HepG2 (cell line): ENCODE measurements around the gene ZDHHC18. TPM values are rescaled to one million over a fixed set of nuclear protein-coding genes. Genes with fewer than 3 reads are reported as not detected.

Source experiments
- GATA4 ChIP-seq: sonication (generic); IDR thresholded peaks from 2 replicates; pipeline ENCODE4 v1.6.1; 2016; ENCODE audit warnings: antibody characterized with exemption, low read depth, borderline replicate concordance
- GFI1 ChIP-seq: sonication (generic); formaldehyde crosslinking; IDR thresholded peaks from 2 replicates; pipeline ENCODE4 v1.5.0; 2020; ENCODE audit warnings: missing genetic modification reagents, mild to moderate bottlenecking, borderline replicate concordance
- MIER3 ChIP-seq: IDR thresholded peaks from 2 replicates; pipeline ENCODE4 v1.6.1; 2016; ENCODE audit warnings: missing compliant biosample characterization, borderline replicate concordance
- NAIF1 ChIP-seq: sonication (generic); formaldehyde crosslinking; IDR thresholded peaks from 2 replicates; pipeline ENCODE4 v1.5.0; 2020; ENCODE audit warnings: mild to moderate bottlenecking, missing genetic modification reagents, borderline replicate concordance
- POGZ ChIP-seq: sonication (generic); formaldehyde crosslinking; IDR thresholded peaks from 2 replicates; pipeline ENCODE4 v1.4.0; 2020; ENCODE audit warnings: mild to moderate bottlenecking, missing genetic modification reagents
- POLR2AphosphoS2 ChIP-seq: IDR thresholded peaks from 2 replicates; pipeline ENCODE4 v1.6.1; 2011; ENCODE audit warnings: low read depth, low read length, improper control_type of control experiment
- ZNF10 ChIP-seq: sonication (generic); formaldehyde crosslinking; IDR thresholded peaks from 2 replicates; pipeline ENCODE4 v1.4.0; 2020; ENCODE audit warnings: mild to moderate bottlenecking, low read depth, missing genetic modification reagents, borderline replicate concordance
- ZNF251 ChIP-seq: sonication (generic); formaldehyde crosslinking; IDR thresholded peaks from 2 replicates; pipeline ENCODE4 v1.9.0; 2021; ENCODE audit warnings: mild to moderate bottlenecking, missing genetic modification reagents
- ZNF256 ChIP-seq: sonication (generic); formaldehyde crosslinking; conservative IDR thresholded peaks from 2 replicates; pipeline ENCODE4 v1.4.0; 2020; ENCODE audit warnings: missing genetic modification reagents
- ZNF775 ChIP-seq: sonication (generic); formaldehyde crosslinking; IDR thresholded peaks from 2 replicates; pipeline ENCODE4 v1.4.0; 2020; ENCODE audit warnings: missing genetic modification reagents, mild to moderate bottlenecking, moderate library complexity, borderline replicate concordance
- ZSCAN12 ChIP-seq: sonication (generic); formaldehyde crosslinking; IDR thresholded peaks from 2 replicates; pipeline ENCODE4 v1.9.0; 2021; ENCODE audit warnings: mild to moderate bottlenecking, missing genetic modification reagents
- polyA plus RNA-seq, 8 experiments: library from polyadenylated mRNA; depleted of rRNA in 3 of 8; stranded (reverse) in 7 of 8; unstranded in 1 of 8; fragments of >200 nt; fragmentation: Illumina TruSeq in 4 of 8; extraction: Trizol in 4 of 8; gene quantifications; 2 replicates each; pipeline versions ENCODE4 v1.2.1 to v1.2.3, GENCODE V29; 2011 to 2016; ENCODE audit warnings: low read depth in 4 of 8, missing spikeins in 1 of 8, mixed read lengths in 1 of 8; ENCODE audit not compliant: insufficient read depth in 1 of 8
- total RNA-seq, 5 experiments: library from RNA; depleted of rRNA; stranded (reverse); fragments of >200 nt; fragmentation: Illumina TruSeq; extraction: Trizol; gene quantifications; 2 replicates each; pipeline ENCODE4 v1.2.3, GENCODE V29; 2016; ENCODE audit warnings: low read depth in 1 of 5
- TF ChIP-seq, protein P1 (sequence below): IDR thresholded peaks from 2 replicates; pipeline ENCODE4 v1.6.1; 2018; ENCODE audit warnings: missing genetic modification reagents, mild to moderate bottlenecking, missing compliant biosample characterization
- TF ChIP-seq, protein P2 (sequence below): sonication (generic); formaldehyde crosslinking; IDR thresholded peaks from 2 replicates; pipeline ENCODE4 v1.4.0; 2020; ENCODE audit warnings: missing genetic modification reagents
- TF ChIP-seq, protein P3 (sequence below): sonication (generic); formaldehyde crosslinking; IDR thresholded peaks from 2 replicates; pipeline ENCODE4 v1.4.0; 2020; ENCODE audit warnings: mild to moderate bottlenecking, missing genetic modification reagents
- TF ChIP-seq, protein P4 (sequence below): sonication (generic); formaldehyde crosslinking; IDR thresholded peaks from 2 replicates; pipeline ENCODE4 v1.8.1; 2023; ENCODE audit warnings: mild to moderate bottlenecking, missing genetic modification reagents
- TF ChIP-seq, protein P5 (sequence below): sonication (generic); formaldehyde crosslinking; conservative IDR thresholded peaks from 2 replicates; pipeline ENCODE4 v1.4.0; 2020; ENCODE audit warnings: missing genetic modification reagents
- TF ChIP-seq, protein P6 (sequence below): sonication (generic); formaldehyde crosslinking; IDR thresholded peaks from 2 replicates; pipeline ENCODE4 v1.5.0; 2020; ENCODE audit warnings: missing genetic modification reagents

The ZDHHC18 gene
- total and polyA plus RNA-seq, 2 of the 13 experiments (the other 11 are each of a cell fraction or from before 2014, with no cell fraction given): 13.2 to 35.3 TPM

DNA sequence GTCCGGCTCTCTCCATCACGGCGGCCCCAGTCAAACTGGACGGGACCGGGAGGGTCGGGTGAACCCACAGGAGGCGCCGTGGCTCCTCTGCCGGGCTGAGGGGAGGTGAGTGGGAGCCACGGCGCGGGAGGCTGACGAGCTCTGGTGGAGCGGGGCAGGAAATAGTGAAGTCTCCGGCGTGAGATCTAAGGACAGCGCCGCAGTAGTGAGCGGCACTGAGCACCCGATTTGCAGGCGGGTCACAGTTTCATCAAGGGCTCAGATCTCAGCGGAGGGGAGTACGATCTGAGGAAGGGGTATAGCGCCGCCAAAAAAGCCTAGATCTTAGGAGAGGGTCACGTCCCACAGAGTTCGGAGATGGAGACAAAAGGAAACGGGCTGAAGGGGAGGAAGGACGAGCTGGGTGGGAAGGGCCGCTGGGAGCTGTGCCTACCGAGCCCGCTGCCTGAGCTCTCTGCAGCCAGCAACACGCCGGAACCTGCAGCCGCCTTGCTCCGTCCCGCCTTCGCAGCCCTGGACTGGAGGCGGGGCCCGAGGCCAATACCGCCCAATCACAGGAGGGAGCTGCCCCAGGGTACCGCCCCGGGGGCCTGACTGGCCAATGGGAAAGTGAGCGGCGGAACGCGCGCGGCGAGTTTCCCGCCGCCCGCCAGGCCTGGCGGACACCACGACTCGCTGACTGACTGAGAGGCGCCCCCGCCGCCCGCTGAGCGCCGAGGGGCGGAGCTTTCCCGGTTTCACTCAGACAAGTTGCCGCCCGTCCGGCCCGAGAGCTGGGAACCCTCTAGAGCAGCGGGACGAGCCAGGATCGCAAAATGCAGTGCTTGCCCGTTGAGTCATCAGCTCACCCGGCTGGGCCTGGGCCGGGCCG, 38.4 kb downstream of the ZDHHC18 start (continued):
- TF ChIP-seq ZNF10 (CRISPR knock-in tag) (no peak), ZNF251 (no peak), GFI1 (CRISPR knock-in tag) (peak; percentile 53; the same call in 1 of the 2 replicates), ZNF256 (CRISPR knock-in tag) (no peak), ZSCAN12 (CRISPR knock-in tag) (no peak), POGZ (peak; percentile 14; the same call in 1 of the 2 replicates), POLR2AphosphoS2 (no peak), MIER3 (CRISPR knock-in tag) (no peak), GATA4 (peak; percentile 51), NAIF1 (CRISPR knock-in tag) (no peak), ZNF775 (no peak)
- TF ChIP-seq, protein P1, sequence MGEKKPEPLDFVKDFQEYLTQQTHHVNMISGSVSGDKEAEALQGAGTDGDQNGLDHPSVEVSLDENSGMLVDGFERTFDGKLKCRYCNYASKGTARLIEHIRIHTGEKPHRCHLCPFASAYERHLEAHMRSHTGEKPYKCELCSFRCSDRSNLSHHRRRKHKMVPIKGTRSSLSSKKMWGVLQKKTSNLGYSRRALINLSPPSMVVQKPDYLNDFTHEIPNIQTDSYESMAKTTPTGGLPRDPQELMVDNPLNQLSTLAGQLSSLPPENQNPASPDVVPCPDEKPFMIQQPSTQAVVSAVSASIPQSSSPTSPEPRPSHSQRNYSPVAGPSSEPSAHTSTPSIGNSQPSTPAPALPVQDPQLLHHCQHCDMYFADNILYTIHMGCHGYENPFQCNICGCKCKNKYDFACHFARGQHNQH (CRISPR knock-in tag): peak; percentile 33; the same call in 1 of the 2 replicates
- TF ChIP-seq, protein P2, sequence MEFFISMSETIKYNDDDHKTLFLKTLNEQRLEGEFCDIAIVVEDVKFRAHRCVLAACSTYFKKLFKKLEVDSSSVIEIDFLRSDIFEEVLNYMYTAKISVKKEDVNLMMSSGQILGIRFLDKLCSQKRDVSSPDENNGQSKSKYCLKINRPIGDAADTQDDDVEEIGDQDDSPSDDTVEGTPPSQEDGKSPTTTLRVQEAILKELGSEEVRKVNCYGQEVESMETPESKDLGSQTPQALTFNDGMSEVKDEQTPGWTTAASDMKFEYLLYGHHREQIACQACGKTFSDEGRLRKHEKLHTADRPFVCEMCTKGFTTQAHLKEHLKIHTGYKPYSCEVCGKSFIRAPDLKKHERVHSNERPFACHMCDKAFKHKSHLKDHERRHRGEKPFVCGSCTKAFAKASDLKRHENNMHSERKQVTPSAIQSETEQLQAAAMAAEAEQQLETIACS (CRISPR knock-in tag): peak; percentile 41; the same call in 1 of the 2 replicates
- TF ChIP-seq, protein P3, sequence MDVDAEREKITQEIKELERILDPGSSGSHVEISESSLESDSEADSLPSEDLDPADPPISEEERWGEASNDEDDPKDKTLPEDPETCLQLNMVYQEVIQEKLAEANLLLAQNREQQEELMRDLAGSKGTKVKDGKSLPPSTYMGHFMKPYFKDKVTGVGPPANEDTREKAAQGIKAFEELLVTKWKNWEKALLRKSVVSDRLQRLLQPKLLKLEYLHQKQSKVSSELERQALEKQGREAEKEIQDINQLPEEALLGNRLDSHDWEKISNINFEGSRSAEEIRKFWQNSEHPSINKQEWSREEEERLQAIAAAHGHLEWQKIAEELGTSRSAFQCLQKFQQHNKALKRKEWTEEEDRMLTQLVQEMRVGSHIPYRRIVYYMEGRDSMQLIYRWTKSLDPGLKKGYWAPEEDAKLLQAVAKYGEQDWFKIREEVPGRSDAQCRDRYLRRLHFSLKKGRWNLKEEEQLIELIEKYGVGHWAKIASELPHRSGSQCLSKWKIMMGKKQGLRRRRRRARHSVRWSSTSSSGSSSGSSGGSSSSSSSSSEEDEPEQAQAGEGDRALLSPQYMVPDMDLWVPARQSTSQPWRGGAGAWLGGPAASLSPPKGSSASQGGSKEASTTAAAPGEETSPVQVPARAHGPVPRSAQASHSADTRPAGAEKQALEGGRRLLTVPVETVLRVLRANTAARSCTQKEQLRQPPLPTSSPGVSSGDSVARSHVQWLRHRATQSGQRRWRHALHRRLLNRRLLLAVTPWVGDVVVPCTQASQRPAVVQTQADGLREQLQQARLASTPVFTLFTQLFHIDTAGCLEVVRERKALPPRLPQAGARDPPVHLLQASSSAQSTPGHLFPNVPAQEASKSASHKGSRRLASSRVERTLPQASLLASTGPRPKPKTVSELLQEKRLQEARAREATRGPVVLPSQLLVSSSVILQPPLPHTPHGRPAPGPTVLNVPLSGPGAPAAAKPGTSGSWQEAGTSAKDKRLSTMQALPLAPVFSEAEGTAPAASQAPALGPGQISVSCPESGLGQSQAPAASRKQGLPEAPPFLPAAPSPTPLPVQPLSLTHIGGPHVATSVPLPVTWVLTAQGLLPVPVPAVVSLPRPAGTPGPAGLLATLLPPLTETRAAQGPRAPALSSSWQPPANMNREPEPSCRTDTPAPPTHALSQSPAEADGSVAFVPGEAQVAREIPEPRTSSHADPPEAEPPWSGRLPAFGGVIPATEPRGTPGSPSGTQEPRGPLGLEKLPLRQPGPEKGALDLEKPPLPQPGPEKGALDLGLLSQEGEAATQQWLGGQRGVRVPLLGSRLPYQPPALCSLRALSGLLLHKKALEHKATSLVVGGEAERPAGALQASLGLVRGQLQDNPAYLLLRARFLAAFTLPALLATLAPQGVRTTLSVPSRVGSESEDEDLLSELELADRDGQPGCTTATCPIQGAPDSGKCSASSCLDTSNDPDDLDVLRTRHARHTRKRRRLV: 0 out of 2 replicates have a peak, but pooled peaks have one; percentile 57
- TF ChIP-seq, protein P4, sequence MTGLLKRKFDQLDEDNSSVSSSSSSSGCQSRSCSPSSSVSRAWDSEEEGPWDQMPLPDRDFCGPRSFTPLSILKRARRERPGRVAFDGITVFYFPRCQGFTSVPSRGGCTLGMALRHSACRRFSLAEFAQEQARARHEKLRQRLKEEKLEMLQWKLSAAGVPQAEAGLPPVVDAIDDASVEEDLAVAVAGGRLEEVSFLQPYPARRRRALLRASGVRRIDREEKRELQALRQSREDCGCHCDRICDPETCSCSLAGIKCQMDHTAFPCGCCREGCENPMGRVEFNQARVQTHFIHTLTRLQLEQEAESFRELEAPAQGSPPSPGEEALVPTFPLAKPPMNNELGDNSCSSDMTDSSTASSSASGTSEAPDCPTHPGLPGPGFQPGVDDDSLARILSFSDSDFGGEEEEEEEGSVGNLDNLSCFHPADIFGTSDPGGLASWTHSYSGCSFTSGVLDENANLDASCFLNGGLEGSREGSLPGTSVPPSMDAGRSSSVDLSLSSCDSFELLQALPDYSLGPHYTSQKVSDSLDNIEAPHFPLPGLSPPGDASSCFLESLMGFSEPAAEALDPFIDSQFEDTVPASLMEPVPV (CRISPR knock-in tag): peak; percentile 80
- TF ChIP-seq, protein P5, sequence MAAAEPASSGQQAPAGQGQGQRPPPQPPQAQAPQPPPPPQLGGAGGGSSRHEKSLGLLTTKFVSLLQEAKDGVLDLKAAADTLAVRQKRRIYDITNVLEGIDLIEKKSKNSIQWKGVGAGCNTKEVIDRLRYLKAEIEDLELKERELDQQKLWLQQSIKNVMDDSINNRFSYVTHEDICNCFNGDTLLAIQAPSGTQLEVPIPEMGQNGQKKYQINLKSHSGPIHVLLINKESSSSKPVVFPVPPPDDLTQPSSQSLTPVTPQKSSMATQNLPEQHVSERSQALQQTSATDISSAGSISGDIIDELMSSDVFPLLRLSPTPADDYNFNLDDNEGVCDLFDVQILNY: peak; percentile 95
- TF ChIP-seq, protein P6, sequence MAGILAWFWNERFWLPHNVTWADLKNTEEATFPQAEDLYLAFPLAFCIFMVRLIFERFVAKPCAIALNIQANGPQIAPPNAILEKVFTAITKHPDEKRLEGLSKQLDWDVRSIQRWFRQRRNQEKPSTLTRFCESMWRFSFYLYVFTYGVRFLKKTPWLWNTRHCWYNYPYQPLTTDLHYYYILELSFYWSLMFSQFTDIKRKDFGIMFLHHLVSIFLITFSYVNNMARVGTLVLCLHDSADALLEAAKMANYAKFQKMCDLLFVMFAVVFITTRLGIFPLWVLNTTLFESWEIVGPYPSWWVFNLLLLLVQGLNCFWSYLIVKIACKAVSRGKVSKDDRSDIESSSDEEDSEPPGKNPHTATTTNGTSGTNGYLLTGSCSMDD (CRISPR knock-in tag): no peak
